22Rv1 (cell line): ENCODE data around the gene TOP1.

Experiments
- H3K27ac ChIP-seq: fragments of 450-650 bp; 2 replicates; pipeline ENCODE4 v1.5.1; 2017
- ZFX ChIP-seq: fragments of 450-650 bp; IDR thresholded peaks from 2 replicates; pipeline ENCODE4 v1.6.1; 2017; ENCODE audit warnings: antibody characterized with exemption, borderline replicate concordance
- TF ChIP-seq, protein P1 (sequence below): fragments of 450-650 bp; IDR thresholded peaks from 2 replicates; pipeline ENCODE4 v1.5.1; 2017; ENCODE audit warnings: mild to moderate bottlenecking

The TOP1 gene

DNA sequence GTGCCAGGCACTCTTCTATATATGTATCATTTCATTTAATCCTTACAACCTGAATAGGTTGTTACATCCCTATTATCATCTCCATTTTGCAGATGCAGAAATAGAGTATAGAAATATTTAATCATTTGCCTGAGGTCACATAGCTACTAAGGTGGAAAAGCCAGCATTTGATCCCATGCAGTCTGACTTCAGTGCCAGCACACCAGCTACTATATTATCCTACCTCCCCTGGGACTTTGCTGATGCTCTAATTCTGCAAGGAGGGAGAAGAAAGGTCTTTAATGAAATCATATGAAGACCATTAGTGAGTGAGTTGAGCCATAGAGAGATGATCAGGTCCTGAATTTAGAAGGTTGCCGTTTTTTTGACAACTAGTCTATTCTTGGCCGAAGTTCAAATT is 53.7 kb downstream of the TOP1 start:
- H3K27ac ChIP-seq: no peak overlapping the region
- no peak for TF ChIP-seq ZFX
- TF ChIP-seq, protein P1, sequence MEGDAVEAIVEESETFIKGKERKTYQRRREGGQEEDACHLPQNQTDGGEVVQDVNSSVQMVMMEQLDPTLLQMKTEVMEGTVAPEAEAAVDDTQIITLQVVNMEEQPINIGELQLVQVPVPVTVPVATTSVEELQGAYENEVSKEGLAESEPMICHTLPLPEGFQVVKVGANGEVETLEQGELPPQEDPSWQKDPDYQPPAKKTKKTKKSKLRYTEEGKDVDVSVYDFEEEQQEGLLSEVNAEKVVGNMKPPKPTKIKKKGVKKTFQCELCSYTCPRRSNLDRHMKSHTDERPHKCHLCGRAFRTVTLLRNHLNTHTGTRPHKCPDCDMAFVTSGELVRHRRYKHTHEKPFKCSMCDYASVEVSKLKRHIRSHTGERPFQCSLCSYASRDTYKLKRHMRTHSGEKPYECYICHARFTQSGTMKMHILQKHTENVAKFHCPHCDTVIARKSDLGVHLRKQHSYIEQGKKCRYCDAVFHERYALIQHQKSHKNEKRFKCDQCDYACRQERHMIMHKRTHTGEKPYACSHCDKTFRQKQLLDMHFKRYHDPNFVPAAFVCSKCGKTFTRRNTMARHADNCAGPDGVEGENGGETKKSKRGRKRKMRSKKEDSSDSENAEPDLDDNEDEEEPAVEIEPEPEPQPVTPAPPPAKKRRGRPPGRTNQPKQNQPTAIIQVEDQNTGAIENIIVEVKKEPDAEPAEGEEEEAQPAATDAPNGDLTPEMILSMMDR: no peak

DNA sequence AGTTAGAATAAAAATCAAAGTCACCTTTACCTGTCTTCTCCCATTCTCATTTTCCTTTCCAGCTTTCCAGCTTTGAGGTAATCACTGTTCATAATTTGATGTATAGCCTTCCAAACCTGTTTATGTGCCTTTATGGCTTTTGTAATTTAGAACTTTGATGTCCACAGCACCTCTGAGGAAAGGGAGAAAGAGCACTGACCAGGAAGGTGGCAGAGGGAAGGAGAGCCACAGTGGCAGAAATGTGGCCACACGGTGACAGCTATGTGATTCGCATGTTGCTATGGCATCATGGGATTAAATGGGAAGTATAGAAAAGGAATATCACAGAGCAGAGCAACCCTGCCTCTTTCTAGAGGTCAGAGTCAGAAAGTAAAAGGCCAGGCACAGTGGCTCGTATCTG is 57.0 kb downstream of the TOP1 start:
- TF ChIP-seq ZFX: no peak
- TF ChIP-seq, protein P1: no peak
- no peak overlapping the region for H3K27ac ChIP-seq

DNA sequence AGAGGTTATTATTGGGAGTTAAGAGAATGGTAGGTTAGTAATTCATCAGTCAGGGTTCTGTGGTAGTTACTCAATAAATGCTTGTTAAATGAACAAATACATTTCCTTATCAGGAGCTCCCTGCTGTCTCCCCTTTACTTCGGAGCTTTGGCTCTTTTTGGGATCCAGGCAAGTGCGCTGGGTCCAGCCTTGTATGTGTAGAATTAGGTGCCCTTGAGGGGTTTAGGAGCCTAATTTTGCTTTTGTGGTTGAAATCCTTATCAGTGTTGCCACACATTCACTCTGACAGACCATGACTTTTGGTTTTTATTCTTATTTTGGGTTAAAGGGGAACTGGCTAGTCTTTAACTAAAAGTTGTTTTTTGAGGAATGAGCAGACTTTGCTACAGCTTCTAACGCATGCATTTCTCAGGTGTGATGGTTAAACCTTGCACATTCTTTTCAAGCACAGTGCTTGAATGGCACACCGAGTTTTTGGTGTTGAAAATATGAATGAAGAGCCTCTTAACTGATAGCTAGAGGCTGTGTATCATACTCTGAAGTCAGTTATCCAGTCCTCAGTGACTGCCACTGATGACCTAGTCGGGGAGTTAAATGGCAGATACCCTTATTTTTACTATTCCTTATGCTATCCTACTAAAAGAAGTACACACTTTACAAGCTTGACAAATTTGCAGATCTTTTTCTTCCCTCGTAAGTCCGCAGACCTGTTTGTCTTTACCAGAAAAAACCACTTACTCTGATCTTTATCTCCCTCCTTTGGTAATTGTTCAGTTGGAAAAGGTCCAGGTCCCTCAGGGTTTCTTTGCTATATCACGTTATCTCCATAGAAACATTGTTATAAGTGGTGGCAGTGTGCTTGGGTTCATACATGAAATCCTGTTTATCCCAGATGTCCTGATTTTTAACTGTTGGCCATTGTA is 58.0 kb downstream of the TOP1 start:
- peak overlapping the region; percentile 66 for H3K27ac ChIP-seq
- TF ChIP-seq ZFX: no peak
- TF ChIP-seq, protein P1: no peak

DNA sequence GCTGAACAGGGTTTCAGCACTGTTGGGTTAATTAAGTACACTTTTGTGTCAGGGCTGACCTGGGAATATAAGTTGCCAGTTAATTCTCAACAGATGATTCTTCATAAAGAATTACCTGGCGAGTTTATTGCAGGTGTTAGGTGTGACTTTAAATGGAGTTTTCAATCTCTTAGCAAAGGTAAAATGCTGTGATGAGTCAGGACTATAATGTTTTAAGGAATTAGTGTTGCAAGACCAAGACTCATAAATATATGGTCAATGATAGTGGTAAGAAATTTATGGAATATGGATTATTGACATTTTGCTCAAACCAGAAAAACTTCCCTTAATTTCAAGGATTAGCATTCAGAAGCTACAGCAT is 58.7 kb downstream of the TOP1 start:
- TF ChIP-seq ZFX: no peak
- TF ChIP-seq, protein P1: no peak
- H3K27ac ChIP-seq: peak overlapping the region; percentile 66

DNA sequence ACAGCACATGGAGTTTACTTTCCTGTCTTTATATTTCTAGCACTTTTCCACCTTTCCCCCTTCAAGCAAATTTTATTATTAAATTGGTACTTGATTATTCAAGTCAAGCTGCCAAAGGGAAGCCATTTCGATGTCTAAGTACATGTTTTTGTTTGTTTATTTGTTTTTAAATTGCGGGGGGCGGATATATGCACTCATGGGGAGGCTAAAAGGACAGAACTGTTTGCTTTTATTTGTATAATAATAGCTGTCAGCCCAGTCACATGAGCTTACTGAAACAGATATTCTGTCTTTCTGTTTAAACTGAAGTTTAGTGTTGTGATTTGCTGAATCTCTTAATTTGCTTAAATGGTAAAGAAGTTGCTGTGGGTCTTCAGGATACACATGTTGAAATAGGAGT is 59.2 kb downstream of the TOP1 start:
- TF ChIP-seq, protein P1: no peak
- no peak for TF ChIP-seq ZFX
- peak overlapping the region; percentile 66; the same call in 1 of the 2 replicates for H3K27ac ChIP-seq

DNA sequence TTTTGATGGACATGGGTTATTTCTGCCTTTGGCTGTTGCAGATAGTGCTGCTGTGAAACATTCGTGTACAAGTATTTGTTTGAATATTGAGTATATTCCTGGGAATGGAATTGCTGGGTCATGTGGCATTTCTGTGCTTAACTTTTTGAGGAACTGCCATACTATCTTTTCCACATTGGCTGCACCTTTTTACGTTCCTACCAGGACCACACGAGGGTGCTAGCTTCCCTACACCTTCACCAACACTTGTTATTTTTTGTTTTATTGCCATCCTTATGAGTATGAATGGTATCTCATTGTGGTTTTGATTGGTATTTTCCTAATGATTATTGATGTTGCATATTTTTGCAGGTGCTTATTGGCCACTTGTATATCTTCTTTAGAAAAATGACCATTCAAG is 60.9 kb downstream of the TOP1 start:
- H3K27ac ChIP-seq: no peak overlapping the region
- TF ChIP-seq ZFX: no peak
- TF ChIP-seq, protein P1: peak; percentile 17

DNA sequence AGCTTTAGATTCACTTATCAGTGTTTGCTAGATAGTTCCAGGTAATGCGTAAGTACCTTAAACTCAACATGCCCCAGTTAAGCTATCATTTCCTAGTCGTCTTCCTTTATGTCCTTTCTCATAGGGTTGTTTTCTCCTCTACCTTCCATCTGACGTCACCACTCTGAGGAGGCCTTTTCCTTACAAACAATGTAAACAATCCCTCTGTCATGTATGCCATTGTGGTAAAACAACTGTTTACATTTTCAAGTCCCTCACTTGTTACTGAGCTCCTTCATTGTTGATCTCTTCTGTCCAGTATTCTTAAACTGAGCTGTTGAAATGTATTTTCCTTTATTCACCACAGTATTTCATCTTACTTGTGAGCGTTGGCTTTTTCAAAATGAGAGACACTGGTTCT is 63.3 kb downstream of the TOP1 start:
- no peak overlapping the region for H3K27ac ChIP-seq
- no peak for TF ChIP-seq ZFX
- TF ChIP-seq, protein P1: no peak
